Sigmoid colon (tissue), 7 donors: ENCODE data around the gene NGRN. TPM values are rescaled to one million over a fixed set of nuclear protein-coding genes. Genes with fewer than 3 reads are reported as not detected.

ENCODE experiments used
- DNase-seq: peaks from one replicate; pipeline ENCODE4 v3.0.0-alpha.2; 2019
- H3K27ac ChIP-seq, 4 donors: fragments of 200-600 bp; sonication (generic); one replicate each; pipeline ENCODE4 v1.5.1; 2016 to 2019; ENCODE audit warnings: mild to moderate bottlenecking in 1 of 4
- H3K27me3 ChIP-seq, 3 donors: fragments of 200-600 bp; sonication (generic); one replicate each; pipeline ENCODE4 v1.5.1; 2019; ENCODE audit warnings: mild to moderate bottlenecking in 1 of 3
- H3K36me3 ChIP-seq, 4 donors: fragments of 200-600 bp; sonication (generic); one replicate each; pipeline ENCODE4 v1.5.1; 2016 to 2019
- H3K4me1 ChIP-seq, 4 donors: fragments of 200-600 bp; sonication (generic); one replicate each; pipeline ENCODE4 v1.5.1; 2017 to 2019
- H3K4me3 ChIP-seq, 4 donors: fragments of 200-600 bp; sonication (generic); one replicate each; pipeline ENCODE4 v1.5.1; 2017 to 2019; ENCODE audit warnings: mild to moderate bottlenecking in 2 of 4, moderate library complexity in 1 of 4
- H3K9me3 ChIP-seq, 4 donors: fragments of 200-600 bp in 3 of 4; sonication (generic) in 3 of 4; one replicate each; pipeline versions ENCODE4 v1.5.1 to v1.6.1; 2013 to 2019
- EP300 ChIP-seq, 4 donors: sonication (generic); formaldehyde crosslinking; IDR thresholded peaks; one replicate each; pipeline ENCODE4 v1.6.1; 2017; ENCODE audit warnings: antibody characterized with exemption in 4 of 4
- POLR2A ChIP-seq, 2 donors: fragments of 450-650 bp; IDR thresholded peaks; one replicate each; pipeline ENCODE4 v1.6.1; 2016; ENCODE audit warnings: antibody characterized with exemption in 2 of 2, mild to moderate bottlenecking in 2 of 2, moderate library complexity in 2 of 2
- POLR2AphosphoS5 ChIP-seq, 4 donors: sonication (generic); formaldehyde crosslinking; IDR thresholded peaks; one replicate each; pipeline ENCODE4 v1.6.1; 2017; ENCODE audit warnings: antibody characterized with exemption in 4 of 4
- WGBS, 2 donors: extraction: QIAGEN DNeasy Blood & Tissue Kit; methylation state at CpG; one replicate each; pipeline ENCODE4 v1.1.7; 2013; 5-methylcytosine and 5-hydroxymethylcytosine counted together
- intact Hi-C: fragments of 100-400 bp; cut with DNase I; formaldehyde crosslinking; loops from one replicate; pipeline ENCODE4 v1.15.1; 2023
- polyA plus RNA-seq, 3 donors: library from polyadenylated mRNA; stranded (reverse); fragments of 200-250 nt; gene quantifications; one replicate each; pipeline ENCODE4 v1.2.3, GENCODE V29; 2013
- total RNA-seq, 4 donors: library from RNA; depleted of rRNA; stranded (reverse); fragments of >200 nt; gene quantifications; one replicate each; pipeline ENCODE4 v1.1.0, GENCODE V29; 2016
- TF ChIP-seq, protein P1 (sequence below), 4 experiments: fragments of 450-650 bp in 3 of 4; fragments of 200-600 bp in 1 of 4; IDR thresholded peaks; one replicate each; pipeline ENCODE4 v1.5.1; 2016 to 2019; ENCODE audit warnings: antibody characterized with exemption in 4 of 4, mild to moderate bottlenecking in 3 of 4, moderate library complexity in 2 of 4
- donor health status: healthy with polysubstance abuse.
- donor health status: Bipolar disorder and iron deficiency.
- donor health status: healthy.

NGRN gene
- total and polyA plus RNA-seq, 7 donors, result 43.2 to 139 (median 81.2) TPM

DNA sequence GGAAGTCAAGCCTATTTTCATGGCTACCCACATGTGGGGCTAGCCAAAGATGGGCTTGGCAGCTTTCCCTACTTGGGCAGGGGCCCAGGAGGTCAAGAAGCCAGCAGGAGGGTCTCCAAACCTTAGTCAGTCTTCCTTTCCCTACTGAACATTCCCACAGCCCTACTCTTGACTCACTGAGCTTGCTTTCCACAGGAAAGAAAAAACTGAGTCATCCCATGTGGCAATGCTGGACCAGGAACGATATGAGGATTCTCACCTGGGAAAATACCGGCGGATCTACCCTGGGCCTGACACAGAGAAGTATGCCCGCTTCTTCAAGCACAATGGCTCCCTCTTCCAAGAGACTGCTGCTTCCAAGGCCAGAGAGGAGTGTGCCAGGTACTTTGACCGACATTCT is 3.7 kb upstream of the NGRN start:
- Histone ChIP-seq H3K9me3 (no peaks in the 10 kb centered on the region), H3K4me1 (peaks cover 0 to 16% (median 8%) of the 10 kb centered on the region in 4 donors), H3K36me3 (no peaks in the 10 kb centered on the region), H3K27me3 (no peaks in the 10 kb centered on the region), H3K4me3 (no peak overlapping the region), H3K27ac (no peak overlapping the region)
- no peak for DNase-seq
- WGBS, 2 donors, result 71 to 92% methylated on average over 5 of the region's 5 CpGs
- intact Hi-C loops, result no loop called here
- TF ChIP-seq POLR2AphosphoS5 (IDR thresholded peaks at IDR 0.05) (no peak), POLR2A (IDR thresholded peaks at IDR 0.05) (no peak), EP300 (IDR thresholded peaks at IDR 0.05) (no peak)
- TF ChIP-seq, protein P1, sequence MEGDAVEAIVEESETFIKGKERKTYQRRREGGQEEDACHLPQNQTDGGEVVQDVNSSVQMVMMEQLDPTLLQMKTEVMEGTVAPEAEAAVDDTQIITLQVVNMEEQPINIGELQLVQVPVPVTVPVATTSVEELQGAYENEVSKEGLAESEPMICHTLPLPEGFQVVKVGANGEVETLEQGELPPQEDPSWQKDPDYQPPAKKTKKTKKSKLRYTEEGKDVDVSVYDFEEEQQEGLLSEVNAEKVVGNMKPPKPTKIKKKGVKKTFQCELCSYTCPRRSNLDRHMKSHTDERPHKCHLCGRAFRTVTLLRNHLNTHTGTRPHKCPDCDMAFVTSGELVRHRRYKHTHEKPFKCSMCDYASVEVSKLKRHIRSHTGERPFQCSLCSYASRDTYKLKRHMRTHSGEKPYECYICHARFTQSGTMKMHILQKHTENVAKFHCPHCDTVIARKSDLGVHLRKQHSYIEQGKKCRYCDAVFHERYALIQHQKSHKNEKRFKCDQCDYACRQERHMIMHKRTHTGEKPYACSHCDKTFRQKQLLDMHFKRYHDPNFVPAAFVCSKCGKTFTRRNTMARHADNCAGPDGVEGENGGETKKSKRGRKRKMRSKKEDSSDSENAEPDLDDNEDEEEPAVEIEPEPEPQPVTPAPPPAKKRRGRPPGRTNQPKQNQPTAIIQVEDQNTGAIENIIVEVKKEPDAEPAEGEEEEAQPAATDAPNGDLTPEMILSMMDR (IDR thresholded peaks at IDR 0.05), result no peak

DNA sequence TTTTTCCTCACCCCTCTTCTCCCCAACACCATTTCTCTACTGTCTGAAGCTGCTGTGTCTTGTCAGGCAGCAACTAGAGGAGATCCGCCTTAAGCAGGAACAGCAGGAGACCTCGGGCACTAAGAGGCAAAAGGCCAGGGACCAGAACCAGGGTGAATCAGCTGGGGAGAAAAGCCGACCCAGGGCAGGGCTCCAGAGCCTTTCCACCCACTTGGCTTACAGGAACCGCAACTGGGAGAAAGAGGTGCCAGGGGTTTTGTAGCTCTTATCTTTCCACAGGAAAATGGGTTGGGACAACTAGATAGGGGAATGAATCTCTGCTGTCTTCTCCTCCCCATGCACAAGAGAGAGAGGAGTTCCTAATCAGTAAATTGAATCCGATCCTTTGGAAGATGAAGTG is 3.0 kb upstream of the NGRN start:
- TF ChIP-seq, protein P1 (IDR thresholded peaks at IDR 0.05), result no peak
- TF ChIP-seq EP300 (IDR thresholded peaks at IDR 0.05) (no peak), POLR2AphosphoS5 (IDR thresholded peaks at IDR 0.05) (no peak), POLR2A (IDR thresholded peaks at IDR 0.05) (no peak)
- WGBS, 2 donors, result 76 to 88% methylated on average over 5 of the region's 5 CpGs
- no peak for DNase-seq

GRCh38 chr15:90264671-90265070 is 801 bp upstream of the NGRN start:
- no peak for TF ChIP-seq EP300 (IDR thresholded peaks at IDR 0.05)
- TF ChIP-seq, protein P1 (IDR thresholded peaks at IDR 0.05), result no peak
- no peak for TF ChIP-seq POLR2A (IDR thresholded peaks at IDR 0.05)
- TF ChIP-seq POLR2AphosphoS5 (IDR thresholded peaks at IDR 0.05), result no peak
- Histone ChIP-seq H3K4me3 (peak overlapping the region; percentile 64 to 85 (median 77)), H3K9me3 (no peaks in the 10 kb centered on the region), H3K27ac (peak overlapping the region; percentile 93 to 99 (median 96)), H3K27me3 (no peaks in the 10 kb centered on the region), H3K4me1 (peaks cover 0 to 43% (median 36%) of the 10 kb centered on the region in 4 donors), H3K36me3 (peaks cover 0 to 12% (median 3%) of the 10 kb centered on the region in 4 donors)
- WGBS, 2 donors, result 7 to 41% methylated on average over 4 of the region's 4 CpGs
- intact Hi-C loops, result no loop called here
- no peak for DNase-seq

More for the DNA sequence above, 3.0 kb upstream of the NGRN start:
- no peak overlapping the region for H3K4me3 ChIP-seq
- no peak overlapping the region for H3K27ac ChIP-seq
- peaks cover 0 to 22% (median 14%) of the 10 kb centered on the region in 4 donors for H3K4me1 ChIP-seq
- no peaks in the 10 kb centered on the region for H3K9me3 ChIP-seq
- intact Hi-C loops, result no loop called here
- H3K27me3 ChIP-seq, result no peaks in the 10 kb centered on the region
- H3K36me3 ChIP-seq, result no peaks in the 10 kb centered on the region

- WGBS, 2 donors, result 0% methylated on average over 16 of the region's 16 CpGs
- TF ChIP-seq EP300 (IDR thresholded peaks at IDR 0.05), result no peak
- TF ChIP-seq, protein P1 (IDR thresholded peaks at IDR 0.05), result no peak
- TF ChIP-seq POLR2AphosphoS5 (IDR thresholded peaks at IDR 0.05), result no peak
- no peak for TF ChIP-seq POLR2A (IDR thresholded peaks at IDR 0.05)
- peak; percentile 73 for DNase-seq
- Histone ChIP-seq H3K9me3 (no peaks in the 10 kb centered on the region), H3K4me1 (peaks cover 0 to 51% (median 46%) of the 10 kb centered on the region in 4 donors), H3K36me3 (peaks cover 0 to 26% (median 13%) of the 10 kb centered on the region in 4 donors), H3K27ac (peak overlapping the region; percentile 93 to 99 (median 96)), H3K4me3 (peak overlapping the region; percentile 64 to 85 (median 77)), H3K27me3 (no peaks in the 10 kb centered on the region)
- intact Hi-C loops, result loop anchor here (1.0 kb wide), 1 partner anchor 32 kb away; the partner anchor contains the start of gene GDPGP1
Observed at GRCh38 chr15:90266061-90266431, 574 bp downstream of the NGRN start.

DNA sequence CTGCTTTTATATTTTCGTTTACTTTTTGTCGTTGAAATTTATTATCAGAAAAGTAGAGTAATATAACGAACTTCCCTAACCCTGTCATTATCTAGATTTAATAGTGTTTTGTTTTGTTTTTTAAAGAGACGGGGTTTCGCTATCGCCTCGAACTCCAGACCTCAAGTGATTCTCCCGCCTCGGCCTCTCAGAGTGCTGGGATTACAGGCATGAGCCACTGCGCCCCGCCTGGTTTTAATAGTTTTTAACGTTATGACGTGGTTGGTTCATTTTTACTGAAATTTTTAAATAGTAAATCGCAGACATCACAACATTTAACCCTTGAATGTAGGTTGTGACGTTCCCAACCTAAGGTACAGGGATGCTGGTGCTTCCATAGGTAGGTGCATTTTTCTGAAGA is 1.0 kb downstream of the NGRN start:
- WGBS, 2 donors, result 4 to 17% methylated on average over 15 of the region's 15 CpGs
- intact Hi-C loops, result loop anchor here (1.0 kb wide), 1 partner anchor 32 kb away; the partner anchor contains the start of gene GDPGP1
- no peak for DNase-seq

More for the DNA sequence above, 1.0 kb downstream of the NGRN start:
- no peaks in the 10 kb centered on the region for H3K27me3 ChIP-seq
- H3K4me3 ChIP-seq, result peak overlapping the region; percentile 64 to 85 (median 77)
- peak overlapping the region; percentile 93 to 99 (median 96) for H3K27ac ChIP-seq
- peaks cover 0 to 55% (median 50%) of the 10 kb centered on the region in 4 donors for H3K4me1 ChIP-seq
- TF ChIP-seq POLR2A (IDR thresholded peaks at IDR 0.05), result no peak
- TF ChIP-seq POLR2AphosphoS5 (IDR thresholded peaks at IDR 0.05), result peak in 1 of 4 donors; percentile 16
- TF ChIP-seq, protein P1 (IDR thresholded peaks at IDR 0.05), result no peak
- no peak for TF ChIP-seq EP300 (IDR thresholded peaks at IDR 0.05)
- peaks cover 0 to 31% (median 17%) of the 10 kb centered on the region in 4 donors for H3K36me3 ChIP-seq
- H3K9me3 ChIP-seq, result no peaks in the 10 kb centered on the region
